GM19467 (cell line): ENCODE results near the gene WBP2NL.
"Not testable (repeated sequence)": the region's sequence is repeated elsewhere in the genome, so short reads cannot be mapped to it uniquely, and the experiment has no call there.

Source experiments
- ATAC-seq: cut with Tn5 transposase; IDR thresholded peaks from one replicate; pipeline ENCODE4 v1.9.1; 2021; ENCODE audit warnings: mild to moderate bottlenecking, moderate library complexity; ENCODE audit not compliant: unreplicated experiment

WBP2NL gene

GRCh38 chr22:42070517-42071422, 72.2 kb downstream of the WBP2NL start, which contains the start of gene NAGA:
TSS of gene NAGA (minus strand) at chr22:42070812. CDS start at chr22:42070297, 515 bp downstream.
- ATAC-seq, result peak; percentile 82

GRCh38 chr22:42071508-42071907, 72.9 kb downstream of the WBP2NL start:
- ATAC-seq, result not testable (repeated sequence)

- ATAC-seq, result no peak
These were observed 74.2 kb downstream of the WBP2NL start for GRCh38 chr22:42072606-42073330.

GRCh38 chr22:42073621-42074041, 75.0 kb downstream of the WBP2NL start:
- ATAC-seq, result no peak

GRCh38 chr22:42074132-42074811, 75.7 kb downstream of the WBP2NL start, which contains the start of gene PHETA2:
TSS of gene PHETA2 (plus strand) at chr22:42074248. CDS start at chr22:42077294, 3,046 bp downstream.
- ATAC-seq, result no peak

- no peak for ATAC-seq
These were observed 76.5 kb downstream of the WBP2NL start for GRCh38 chr22:42074846-42075676.

- ATAC-seq, result no peak
These were observed 78.3 kb downstream of the WBP2NL start for GRCh38 chr22:42076764-42077485.

- no peak for ATAC-seq
These were observed 79.0 kb downstream of the WBP2NL start for GRCh38 chr22:42077486-42078125.
